Raji (cell line): Measurements from ENCODE around the gene SLC25A48.

Experiments
- POLR2A ChIP-seq: IDR thresholded peaks from 2 replicates; pipeline ENCODE4 v1.6.1; 2011; ENCODE audit warnings: low read depth, low read length, control low read depth; ENCODE audit not compliant: insufficient read depth

The SLC25A48 gene

DNA sequence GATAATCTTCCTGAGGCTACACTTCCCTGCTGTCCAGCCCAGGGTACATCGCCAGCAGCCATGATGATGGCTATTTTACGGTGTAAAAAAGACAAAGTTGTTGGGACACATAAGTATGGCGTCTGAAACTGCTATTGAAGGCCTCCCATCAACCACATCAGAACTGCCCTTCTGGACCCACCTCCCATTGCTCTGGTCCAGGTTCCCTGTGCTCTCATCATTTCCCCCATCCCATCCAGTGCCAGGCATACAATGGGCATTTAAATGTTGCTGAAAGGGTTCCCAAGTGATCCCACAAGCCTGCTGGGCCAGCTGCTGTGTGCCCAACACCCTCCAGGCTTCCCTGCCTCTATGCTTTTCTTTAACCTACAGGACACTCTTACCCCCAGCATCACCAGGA, 50.6 kb downstream of the SLC25A48 start:
- TF ChIP-seq POLR2A, result no peak

DNA sequence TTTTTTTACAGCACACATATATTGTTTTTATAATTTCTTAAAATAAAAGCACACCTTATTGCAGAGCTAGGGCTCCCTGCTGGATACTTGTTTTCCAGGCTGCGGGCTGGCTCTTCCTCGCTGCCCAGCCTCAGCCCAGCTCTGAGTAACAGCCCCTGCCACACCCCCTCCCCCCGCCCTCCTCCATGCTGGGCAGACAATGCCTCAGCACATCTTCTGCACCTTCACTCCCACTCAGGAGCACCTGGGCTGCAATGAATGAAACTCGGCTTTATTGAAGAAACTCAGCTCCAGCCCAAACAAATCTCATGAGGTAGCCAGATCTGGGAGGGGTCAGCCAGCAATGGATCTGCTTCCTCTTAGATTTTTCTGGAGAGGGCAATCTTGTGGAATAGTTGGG, 51.7 kb downstream of the SLC25A48 start:
- TF ChIP-seq POLR2A, result no peak

DNA sequence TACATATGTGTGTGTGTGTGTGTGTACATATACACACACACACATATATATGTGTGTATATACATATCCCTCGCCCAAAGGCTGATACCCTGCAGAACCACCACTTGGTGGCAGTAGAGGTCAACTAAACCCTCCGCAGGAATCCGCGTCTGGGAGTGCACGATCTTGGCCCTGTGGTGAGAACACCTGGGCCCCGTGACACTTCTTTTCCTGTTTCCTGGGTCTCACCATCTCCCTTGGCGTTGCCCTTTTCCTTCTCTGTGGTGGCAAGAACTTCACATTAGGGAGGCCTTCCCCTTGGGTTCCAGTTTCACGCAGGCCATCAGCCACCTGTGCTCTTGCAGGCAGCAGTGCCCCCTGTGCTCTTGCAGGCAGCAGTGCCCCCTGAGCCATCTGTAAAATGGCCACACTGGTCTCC, 53.0 kb downstream of the SLC25A48 start:
- TF ChIP-seq POLR2A, result no peak

DNA sequence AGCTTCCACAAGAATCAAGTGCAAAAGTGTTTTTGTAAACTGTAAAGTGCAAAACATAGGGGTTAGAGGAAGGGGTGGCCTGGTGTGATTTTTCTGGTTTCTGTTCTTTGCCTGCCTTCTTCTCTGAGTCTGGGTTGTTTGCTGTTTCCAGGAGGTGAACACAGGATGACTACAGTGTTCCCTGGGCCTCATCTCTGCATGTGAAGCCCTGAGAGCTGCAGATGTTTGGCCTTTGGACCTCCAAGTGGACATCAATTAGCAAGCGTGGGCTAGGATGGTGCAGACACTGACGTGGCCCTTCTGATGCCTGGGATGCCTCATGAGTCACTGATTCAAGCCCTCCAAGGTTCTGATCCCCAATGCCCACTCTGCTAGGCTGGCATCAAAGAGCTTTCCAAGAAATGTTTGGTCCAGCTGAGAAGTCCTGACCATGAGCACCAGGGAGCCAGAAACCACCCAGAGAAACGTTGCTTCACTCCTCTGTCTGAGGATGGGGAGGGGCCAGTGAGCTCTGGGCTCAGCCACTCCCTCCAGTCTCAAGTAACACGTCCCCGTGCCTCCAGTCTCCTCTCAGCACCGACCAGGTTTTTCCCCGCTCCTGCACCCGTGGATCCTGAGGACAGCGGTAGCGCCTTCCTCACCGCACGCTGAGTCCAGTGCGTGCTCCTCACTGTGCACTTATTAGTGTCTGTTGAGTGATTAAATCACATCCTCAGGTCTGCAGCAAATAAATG, 53.6 kb downstream of the SLC25A48 start:
- TF ChIP-seq POLR2A, result no peak

DNA sequence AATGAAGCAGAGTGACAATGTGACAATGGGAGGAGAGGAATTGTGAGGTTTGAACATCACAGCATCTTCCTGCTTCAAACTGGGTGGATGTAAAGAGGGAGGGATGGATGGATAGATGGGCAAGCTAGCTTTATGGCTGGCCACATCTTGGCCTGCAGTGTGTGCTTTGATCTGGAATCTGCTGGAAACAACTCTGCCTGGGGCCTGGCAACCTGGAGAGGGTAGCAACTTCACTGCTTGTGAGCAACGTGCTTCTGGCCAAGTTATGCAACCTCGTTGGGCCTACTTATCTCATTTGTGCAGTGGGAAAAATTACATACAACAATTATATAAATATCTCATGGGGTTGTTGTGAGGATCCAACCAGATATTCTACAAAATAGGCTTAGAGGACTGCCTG, 55.8 kb downstream of the SLC25A48 start:
- no peak for TF ChIP-seq POLR2A

DNA sequence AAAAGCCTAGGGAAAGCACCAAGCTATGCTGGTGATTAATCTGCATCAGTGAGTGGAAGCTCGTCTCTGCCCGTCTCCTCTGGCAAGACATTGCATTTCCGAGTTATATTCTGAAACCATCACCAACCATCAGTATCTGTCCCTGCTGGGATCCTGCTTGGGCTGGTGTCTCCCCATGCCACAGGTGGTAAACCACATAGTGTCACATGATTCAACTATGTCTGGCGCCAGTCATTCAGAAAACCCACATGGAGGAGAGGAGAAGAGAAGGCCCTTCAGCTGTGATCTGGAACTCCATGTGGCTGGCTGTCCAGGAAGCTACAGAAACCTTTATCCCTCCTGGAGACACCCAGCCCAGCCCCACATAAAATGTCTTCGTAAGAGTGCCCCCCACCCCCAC, 56.4 kb downstream of the SLC25A48 start:
- TF ChIP-seq POLR2A, result no peak

DNA sequence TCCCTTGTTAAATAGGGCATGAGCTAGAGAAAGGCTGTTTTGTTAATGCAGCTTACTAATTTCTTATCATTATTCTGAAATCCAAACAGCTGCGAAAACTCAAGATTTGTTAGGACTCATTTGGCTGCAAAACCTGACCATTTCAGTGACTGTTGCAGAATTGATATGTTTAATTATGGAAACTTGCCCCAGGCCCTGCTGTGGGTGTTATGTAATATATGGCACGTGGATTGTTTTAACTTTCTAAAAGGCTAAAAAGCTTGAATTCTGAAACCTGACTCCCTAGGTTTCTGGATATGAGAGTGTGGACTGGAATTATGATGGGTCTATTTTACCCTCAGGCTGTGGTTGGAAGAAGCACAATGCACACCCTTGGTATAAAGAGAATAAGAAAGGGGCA, 56.8 kb downstream of the SLC25A48 start:
- TF ChIP-seq POLR2A, result no peak

DNA sequence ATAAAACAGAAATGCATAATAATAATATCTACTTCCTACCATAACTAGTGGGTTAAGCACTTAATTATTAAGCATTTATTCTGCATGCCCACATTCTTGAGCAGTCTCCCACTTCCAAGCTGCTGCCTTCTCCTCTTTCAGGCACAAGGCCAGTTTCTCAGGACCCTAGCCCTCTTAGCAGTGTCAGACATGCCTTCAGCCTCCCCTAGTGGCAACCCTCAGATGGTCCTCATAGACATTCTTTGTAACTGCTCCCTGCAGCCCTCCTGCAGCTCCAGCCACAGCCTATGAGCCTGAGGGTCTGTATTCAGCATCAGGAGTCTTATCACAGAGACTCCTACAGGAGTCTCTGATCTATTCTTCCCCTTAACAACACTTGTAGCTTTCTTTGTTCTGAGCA, 57.3 kb downstream of the SLC25A48 start:
- no peak for TF ChIP-seq POLR2A

DNA sequence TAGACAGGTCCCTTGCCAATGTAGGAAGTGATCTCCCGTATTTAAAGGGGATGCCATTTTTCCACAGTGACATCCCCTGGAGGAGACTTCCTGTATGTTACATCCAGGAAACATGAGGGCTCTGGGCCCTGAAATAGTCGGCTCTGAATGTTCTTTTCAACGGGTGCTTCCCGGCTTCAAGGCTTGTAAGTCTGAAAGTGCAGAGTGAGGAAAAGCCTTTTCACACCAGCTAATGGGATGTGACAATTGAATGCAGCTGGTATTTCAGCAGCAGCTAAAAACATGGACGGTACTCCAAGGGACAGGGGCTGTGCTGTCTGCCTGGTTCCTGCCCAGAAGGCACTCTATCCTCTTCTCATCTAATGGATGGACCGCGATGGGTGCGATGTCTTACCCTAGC, 59.8 kb downstream of the SLC25A48 start:
- TF ChIP-seq POLR2A, result no peak

DNA sequence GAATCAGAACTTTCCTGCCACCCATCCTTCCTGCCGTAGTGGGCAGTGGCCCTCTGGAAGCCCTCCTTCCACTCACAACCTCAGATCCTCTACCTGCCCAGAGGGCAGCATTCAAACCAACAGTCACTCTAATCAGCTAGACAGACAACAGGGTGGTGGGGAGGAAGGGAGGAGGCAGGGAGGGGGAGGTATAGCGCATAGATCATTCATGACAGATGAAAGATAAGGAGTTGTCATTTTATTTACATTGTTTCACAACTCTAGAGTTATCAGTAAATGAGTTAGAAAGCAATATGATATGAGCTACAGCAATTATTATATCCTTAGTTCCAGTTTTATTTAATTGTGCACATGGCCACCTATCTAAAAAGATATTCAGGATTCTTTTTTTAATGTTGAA, 60.3 kb downstream of the SLC25A48 start:
- TF ChIP-seq POLR2A, result no peak

DNA sequence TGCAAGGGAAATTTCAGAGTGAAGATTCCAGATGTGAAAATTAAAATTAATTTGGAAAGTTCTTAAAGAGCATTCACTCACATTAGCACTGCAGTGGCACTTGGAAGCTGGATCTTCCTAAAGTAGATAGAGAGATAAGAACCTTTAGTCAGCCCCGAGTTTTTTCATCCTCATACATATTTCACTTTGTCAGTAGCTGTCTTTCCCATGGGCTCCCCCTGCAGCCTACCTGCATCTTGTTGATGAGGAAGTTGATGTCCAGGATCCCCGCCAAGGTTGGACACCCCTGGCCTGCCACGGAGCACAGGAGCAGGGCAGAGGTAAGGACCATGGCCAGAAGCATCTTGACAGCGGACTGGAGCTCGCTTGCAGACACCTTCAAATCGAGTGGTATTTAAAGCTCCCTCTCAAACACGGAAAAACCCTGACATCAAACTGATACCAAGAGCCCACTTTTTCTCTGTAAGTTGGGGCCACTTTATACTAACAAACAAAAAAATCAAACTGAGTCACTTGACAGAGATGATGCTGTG, 61.1 kb downstream of the SLC25A48 start, which contains the start of gene IL9:
Gene IL9, minus strand, starts transcription at position 368 of the 533 bp plus-strand sequence. Its CDS starts 25 bp downstream, at position 343.
- no peak for TF ChIP-seq POLR2A

DNA sequence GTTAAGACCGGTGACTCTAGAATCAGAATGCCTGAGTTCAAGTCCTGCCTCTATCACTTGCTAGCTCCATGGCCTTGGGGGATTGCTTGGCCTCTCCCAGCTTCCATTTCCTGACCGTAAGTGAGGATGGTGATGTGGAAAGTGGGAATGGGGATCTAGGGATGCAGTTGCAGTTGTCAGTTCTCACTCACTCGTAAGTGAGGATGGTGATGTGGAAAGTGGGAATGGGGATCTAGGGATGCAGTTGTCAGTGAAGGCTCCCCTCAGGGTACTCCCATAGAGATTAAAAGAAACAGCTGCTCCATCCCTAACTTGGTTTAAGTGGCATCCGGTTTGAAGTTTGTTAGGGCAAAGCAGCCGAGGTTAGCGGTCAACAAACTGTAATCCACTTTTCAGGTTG, 64.2 kb downstream of the SLC25A48 start:
- TF ChIP-seq POLR2A, result no peak

DNA sequence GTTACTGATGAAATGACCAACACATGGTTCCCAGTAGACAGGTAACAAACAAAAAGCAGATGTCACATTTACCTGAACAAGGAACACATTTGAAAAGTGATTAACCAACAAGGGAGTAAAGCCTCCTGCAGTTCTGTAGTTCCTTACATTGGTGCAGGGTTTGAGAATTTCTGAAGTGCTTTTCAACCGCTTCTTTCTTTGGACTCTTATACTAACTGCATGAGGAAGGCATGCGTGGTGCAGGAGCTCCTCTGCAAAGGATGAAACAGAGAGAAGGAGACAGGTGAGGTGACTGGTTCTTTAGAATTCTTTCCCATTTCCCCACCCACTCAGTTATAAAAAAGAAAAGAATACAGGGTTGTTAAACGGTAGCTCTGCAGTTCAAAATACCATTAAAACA, 65.8 kb downstream of the SLC25A48 start:
- TF ChIP-seq POLR2A, result no peak

DNA sequence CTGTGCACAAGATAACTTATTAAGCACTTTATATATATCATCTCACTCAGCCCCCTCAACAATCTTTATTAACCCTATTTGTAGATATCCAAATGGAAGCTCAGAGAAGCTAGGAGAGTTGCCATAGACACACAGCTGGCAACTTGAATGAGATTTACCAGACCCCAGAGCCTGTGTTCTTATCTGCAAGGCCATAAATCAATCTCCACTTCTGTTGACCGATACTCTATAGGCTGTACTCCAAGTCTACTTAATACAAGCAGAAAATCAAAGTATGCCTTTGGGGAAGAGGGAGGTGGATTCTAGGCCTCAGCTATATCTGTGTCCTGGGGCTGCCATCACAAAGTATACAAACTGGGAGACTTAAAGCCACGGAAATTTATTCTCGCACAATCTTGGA, 67.2 kb downstream of the SLC25A48 start:
- no peak for TF ChIP-seq POLR2A

DNA sequence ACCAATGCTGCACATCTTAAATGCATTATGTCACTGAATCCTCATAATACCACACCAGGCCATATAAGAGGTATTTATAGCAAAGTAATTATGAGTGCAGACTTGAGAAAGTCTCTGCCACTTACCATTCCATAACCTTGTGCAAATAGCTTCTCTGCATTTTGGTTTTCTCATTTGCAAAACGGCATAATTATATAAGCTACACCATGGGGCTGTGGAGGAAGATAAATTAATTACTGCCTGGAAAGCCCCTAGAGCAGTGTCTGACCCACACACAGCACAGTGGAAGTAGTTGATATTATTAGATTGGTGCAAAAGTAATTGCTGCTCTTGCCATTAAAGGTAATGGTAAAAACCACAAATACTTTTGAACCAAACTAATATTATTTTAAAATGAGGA, 70.7 kb downstream of the SLC25A48 start:
- TF ChIP-seq POLR2A, result no peak

DNA sequence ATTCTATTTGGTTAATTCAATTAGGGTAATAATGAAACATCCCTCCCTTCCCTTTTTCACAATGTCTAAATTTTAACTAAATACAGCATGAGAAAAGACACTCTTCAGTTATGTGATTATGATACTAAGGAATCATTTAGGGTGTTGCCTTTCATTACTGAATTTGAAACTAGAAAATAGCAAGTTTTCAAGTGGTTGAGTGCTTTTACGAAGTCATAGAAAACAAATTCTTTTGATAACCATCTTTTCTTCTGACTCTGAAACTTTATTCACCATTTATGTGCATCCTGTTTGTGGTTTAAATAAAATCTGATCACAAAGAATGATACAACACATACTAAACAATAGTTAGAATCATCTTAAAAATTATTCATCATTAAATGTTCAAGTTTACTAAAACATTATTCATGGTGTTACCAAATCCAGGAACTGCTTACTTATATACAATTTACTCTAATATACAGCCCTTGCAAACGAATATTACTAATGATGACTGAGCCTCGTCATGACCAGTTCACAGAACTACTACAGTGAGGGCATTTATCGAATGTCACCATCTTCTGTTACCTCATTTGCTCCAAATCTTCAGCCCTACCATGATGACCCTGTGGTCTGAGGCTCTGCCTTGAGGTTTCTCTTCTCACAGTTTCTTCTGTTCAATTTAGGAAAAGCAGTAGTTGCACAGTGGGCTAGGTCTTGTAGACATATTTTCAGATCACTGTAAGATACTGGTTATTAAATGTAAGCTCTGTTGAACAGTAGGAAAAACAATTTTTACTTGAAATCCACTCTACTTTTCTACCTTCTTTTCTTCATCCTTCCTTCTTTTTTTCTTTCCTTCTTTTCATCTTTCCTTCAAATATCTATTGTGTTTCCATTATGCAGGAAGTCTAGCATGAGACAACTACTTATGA, 79.5 kb downstream of the SLC25A48 start:
- TF ChIP-seq POLR2A, result no peak
